Iris pigment epithelial cell (primary cell): ENCODE measurements around the gene ZWILCH.
"Not testable (repeated sequence)": the region's sequence is repeated elsewhere in the genome, so short reads cannot be mapped to it uniquely, and the experiment has no call there.

Experiments
- DNase-seq: peaks from one replicate; pipeline ENCODE4 v3.0.0-alpha.2; 2011; ENCODE audit warnings: low read depth

ZWILCH gene

DNA sequence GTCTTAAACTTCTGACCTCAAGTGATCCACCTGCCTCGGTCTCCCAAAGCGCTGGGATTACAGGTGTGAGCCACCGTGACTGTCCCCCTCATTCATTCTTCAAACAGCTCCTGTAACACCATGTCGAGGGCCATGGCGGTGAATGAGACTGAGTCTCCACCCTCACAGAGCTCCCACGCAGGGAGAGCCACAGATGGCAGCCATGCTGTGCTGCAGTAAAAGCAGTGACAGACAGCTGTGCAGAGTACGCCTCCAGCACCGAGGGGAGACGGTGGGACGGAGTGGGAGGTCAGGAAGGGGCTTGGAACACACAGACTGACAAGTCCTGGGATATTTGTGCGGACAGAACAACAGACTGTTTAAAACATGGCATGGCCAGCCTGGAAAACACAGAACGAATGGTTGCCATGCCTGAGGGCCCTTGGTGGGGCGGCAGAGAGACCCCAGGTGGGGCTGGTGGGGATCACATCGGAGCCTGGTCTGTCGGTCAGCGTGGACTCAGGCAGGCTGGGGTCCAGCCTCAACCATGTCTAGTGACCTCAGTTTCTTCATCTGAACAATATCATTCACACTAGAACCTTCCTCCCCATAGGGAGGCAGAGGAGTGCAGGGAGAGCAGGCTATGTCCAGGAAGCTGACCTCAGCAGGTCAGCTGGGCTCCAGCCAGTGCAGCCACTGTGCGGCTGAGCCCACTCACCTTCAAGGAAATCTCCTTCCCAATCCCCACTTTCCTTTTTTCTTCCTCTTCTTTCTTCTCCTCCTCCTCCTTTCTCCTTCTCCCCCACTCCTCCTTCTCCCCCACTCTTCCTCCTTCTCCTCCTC is 81.2 kb downstream of the ZWILCH start:
- DNase-seq = no peak

DNA sequence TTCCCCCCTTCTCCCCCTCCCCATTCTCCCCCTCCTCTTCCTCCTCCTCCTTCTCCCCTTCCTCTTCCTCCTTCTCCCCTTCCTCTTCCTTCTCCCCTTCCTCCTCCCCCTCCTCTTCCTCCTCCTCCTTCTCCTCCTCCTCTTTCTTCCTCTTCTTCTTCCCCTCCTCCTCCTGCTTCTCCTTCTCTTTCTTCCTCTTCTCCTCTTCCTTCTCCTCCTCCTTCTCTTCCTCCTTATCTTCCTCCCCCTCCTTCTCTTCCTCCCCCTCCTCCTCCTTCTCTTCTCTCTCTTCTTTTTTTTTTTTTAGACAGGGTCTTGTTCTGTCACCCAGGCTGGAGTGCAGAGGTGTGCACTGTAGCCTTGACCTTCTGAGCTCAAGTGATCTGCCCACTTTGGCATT is 81.9 kb downstream of the ZWILCH start:
- no peak for DNase-seq

DNA sequence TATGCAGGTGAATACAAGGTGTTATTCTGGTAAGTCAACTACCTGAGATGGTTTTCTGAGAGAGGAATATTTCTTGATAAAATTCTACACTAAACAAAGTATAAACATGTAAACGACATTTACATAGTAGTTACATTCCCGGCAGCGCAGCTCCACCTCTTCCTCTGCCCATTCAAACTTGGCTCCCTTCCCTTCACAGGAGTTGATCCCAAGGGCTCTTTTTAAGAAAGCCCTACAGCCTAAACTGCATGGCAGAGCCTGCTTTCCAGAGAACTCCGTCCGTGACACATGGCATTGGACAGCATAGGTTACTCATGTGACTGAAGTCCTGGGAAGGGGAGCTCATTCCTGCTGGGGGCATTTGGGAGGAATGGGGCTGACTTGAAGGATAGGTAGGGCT is 82.6 kb downstream of the ZWILCH start:
- DNase-seq = no peak

DNA sequence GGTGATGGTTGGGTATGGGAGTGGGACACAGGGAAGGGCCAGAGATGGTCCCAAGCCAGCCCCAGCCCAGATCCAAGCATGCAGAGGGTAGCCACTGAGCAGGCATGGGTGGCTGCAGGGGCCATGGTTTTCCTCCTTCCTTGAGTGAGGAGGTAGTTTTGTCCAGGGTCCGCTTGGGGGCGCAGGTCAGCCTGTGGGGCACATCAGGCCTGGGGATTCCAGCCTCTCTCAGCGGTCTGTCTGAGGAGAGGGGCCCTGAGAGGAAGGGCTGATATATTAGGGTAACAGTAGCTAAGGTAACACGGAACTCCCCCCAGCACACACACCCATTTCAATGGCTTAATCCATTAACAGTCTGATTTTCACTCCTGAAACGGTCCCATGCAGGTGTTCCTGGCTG is 83.4 kb downstream of the ZWILCH start:
- DNase-seq = no peak

DNA sequence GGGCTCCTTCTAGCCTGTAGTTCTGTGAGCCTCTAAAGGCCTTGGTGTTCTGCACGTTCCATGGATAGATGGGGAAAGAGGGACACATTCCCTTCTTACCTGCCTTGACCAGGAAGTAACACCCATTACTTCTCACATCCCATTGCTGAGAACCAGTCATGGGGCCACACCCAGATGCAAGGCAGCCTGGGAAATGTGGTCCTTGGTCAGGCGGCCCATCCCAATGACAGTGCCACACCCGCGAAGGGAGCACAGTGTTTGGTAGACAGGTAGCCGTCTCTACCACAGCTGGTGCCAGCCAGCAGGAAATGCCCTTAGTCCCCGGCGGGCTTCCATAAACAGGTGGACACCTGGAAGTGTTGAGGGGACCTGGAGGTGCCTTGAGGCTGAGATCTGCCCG is 83.8 kb downstream of the ZWILCH start:
- DNase-seq = no peak

DNA sequence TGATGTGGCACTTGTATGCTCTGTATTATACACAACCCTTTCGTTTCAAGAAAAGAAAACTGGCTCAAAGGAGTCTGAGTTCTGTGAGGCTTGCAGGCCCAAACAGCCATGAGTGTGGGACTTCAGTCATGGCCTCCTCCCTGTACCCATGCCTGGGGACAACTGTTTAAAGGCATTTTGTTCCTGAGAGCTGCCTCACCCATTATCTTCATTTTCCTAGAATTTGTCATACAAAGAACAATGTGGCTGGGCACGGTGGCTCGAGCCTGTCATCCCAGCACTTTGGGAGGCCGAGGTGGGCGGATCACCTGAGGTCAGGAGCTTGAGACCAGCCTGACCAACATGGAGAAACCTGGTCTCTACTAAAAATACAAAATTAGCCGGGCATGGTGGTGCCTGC is 84.3 kb downstream of the ZWILCH start:
- DNase-seq = not testable (repeated sequence)

DNA sequence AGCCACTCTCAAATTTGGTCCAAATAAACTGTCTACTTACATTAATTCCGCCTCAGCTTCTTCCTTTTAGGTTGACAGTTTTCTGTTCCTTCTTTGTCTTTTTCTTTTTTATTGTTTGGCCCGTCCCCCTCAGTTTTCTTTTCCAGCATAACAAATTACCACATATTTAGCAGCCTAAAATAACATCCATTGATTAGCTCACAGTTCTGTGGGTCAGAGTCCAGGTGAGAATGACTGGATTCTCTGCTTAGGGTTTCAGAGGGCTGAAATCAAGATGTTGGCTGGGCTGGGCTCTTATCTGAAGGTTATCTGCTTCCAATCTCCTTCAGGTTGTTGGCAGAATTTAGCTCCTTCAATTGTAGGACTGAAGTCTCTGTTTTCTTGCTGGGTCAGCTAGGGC is 85.3 kb downstream of the ZWILCH start:
- DNase-seq = no peak

DNA sequence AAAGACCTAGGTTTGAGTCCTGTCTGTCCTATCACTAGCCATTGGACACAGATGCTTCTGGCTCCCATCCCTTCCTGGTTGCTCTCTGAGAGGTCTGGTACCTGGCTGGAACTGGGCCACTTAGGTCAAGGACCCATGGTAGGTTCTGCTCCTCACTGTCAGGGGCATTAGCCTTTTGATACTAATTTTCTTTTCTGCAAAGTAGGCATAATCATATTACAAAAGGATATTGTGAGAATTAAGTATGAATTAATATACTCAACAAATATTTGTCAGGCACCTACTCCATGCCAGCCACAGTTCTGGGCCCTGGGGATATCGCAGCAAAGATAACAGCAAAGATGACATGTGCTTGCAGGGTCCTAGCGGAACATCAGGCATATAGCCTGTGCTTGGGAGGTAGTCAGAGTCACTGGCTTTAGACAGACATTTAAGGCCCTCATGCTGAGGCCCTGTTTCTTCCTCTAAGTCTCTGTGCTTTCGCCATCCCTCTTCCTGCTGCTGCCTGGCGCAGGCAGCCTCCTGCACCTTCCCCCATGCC is 86.3 kb downstream of the ZWILCH start:
- DNase-seq = no peak

DNA sequence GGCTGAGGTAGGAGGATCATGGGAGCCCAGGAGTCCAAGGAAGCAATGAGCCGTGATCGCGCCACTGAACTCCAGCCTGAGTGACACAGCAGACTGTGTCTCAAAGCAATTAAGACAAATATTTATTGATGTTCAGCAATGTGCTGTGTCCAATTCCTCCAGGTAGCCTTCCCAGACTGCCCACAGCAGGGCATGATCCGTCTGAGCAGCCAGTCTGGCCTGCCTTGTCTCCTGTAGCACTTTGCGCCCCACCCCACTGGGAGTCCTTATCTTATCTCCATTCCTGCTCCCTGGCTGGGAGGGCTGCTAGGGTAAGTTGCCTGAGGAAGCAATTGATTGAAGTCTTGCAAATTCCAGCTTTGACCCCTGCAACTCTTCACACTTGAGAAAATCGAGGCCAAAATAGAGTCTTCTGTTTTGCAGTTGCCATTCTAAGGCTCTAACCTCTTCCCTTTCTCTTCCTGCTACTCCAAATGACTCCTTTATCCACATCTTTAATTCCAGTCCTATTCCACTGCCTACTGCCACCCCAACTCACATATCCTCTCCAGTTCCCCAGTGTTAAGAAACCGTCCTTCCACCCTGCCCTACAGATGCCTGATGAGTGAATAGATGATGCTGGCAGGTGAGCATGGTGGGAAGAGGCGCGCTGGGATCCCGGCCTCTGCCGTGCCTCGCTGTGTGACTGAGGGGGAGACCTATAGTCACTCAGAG is 87.5 kb downstream of the ZWILCH start:
- no peak for DNase-seq

DNA sequence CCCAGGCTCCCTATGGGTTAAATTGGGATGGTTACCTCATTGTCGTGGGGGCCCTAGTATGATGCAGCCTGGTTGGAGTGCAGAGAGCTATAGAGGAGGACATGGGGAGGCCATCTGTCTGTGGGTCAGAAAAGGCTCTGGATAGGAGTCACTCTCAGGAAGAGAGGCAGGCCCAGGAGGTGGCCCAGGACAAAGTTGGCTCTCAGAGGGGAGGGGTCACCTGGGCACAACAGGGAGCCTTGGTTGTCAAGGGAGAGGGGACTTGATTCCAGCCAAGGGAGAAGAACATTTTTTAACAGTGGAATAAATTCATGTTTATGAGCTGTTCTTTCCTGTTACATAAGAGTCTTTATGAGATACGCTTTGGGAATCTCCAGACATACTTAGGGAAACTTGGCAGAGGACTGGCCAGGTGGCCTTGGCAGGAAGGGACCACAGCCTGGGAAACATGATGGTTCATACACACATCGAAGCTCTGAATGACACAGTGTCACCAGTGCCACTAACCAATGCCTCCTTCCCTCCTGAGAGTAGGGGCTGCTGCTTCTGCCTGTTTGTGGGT is 88.2 kb downstream of the ZWILCH start:
- DNase-seq = no peak

DNA sequence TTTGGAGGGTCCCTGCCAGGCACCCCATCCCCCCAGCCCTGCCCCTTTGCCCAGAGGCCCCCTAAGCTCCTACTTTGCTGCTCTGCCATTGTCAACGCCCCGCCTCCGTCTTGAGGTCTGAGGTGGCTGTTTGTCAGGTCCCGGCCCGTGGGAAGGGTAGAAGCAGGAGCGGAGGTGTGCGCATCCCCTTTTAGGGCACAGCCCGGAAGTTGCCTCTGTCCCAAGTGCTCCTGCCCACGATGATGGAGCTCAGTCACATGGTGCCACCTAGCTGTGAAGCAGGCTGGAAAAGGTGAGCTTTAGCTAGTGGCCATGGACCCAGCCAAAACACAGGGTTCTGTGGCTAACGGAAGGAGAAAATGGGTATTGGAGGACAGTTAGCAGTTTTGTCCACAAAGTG is 89.2 kb downstream of the ZWILCH start:
- no peak for DNase-seq

DNA sequence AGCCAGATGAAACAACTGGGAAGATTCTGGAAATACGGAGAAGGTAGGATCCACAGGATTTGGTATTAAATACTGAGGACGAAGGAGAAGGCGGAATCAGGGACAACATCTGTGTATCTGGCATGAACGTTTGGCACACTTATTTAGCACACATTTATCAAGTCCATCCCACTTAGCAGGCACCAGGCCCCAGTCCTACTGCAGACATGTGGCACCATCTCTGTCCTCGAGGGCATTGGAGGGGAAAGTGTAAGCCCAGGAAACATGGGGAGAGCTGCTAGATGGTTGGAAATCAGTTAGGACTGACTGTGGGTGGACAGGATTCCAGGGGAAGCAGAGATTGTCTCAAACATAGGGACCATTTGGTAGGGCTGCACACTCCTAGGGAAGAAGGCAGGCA is 89.7 kb downstream of the ZWILCH start:
- DNase-seq = no peak

DNA sequence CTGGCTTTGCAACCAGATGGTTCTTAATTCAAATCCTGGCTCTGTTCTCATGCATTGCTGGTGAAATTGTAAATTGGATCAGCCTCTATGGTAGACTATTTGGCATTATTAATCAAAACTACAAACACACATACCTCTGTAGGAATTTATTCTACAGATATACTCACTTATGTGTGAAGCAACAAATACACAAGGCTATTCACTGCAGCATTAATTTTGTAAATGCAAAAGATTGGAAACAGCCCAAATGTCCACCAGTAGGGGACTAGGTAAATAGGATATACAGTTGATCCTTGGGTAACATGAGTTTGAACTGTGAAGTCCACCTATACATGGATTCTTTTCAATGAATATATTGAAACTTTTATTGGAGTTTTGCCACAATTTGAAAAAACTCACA is 90.2 kb downstream of the ZWILCH start:
- DNase-seq = no peak

DNA sequence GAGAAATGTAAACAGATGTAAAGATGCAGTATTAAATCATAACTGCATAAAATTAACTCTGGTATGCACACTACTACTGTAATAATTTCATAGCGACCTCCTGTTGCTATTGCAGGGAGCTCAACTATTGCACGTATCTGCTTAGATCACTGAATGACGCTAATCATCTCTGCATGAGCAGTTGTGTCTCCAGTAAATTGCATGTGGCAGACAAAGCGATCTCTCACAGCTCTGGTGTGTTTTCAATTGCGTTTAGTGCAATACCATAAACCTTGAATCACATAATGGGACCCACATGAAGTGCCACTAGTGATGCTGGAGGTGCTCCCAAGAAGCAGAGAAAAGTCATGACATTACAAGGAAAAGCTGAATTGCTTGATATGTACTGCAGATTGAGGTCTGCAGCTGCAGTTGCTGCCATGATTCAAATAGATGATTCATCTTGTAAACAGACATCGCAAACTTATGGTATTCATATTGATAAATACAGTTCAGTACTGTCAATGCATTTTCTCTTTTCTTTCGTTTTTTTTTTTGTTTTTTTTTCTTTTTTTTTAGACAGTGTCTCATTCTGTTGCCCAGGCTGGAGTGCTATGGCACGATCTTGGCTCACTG is 90.9 kb downstream of the ZWILCH start:
- DNase-seq = no peak

DNA sequence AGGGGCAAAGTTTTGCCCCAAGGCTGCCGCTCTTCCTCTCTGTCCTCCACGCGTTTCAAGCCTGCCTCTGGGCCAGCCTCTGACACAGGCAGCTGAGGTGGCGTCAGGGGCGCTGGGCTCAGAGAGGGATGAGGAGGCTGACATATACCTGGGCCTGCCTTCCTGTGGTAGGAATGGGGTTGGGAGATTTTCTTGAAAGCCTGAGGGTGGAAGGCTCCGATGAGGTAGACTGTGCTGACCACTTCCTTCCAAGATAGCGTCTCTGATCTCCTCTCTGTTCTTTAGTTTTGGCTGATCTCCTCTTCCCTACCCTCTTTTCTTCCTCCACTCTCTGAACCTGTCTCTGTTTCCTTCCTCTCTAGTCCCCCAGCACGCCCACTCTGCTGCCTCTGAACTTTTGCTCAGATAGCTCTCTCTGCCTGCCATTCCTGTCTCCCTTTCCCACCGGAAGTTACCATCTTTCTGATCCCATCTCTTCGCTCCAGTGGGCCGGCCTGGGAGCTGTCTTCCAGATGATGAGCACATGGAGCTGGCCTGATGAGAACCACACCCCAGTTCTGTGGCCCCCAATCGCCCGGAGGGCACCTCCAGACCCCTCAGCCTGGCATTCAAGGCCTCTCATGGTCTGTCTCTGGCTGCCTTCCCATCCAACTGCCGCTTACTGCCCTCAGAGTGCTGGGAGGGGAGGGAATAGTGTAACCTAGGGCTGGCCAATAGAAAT is 93.1 kb downstream of the ZWILCH start:
- no peak for DNase-seq
